ENCODE data around the gene TMEM141. TPM values are rescaled to one million over a fixed set of nuclear protein-coding genes. Genes with fewer than 3 reads are reported as not detected.

TMEM141 gene
- total and polyA plus RNA-seq, 10 of the 15 experiments (the other 5 are each of a cell fraction or from before 2014, with no cell fraction given): 7.8 to 48.6 (median 34.4) TPM

GRCh38 chr9:136805207-136805740, 14.1 kb downstream of the TMEM141 start:
- no TSS peak for BruUV-seq (replicated peaks)
- no peak for ATAC-seq
- intact Hi-C loops (cut with micrococcal nuclease; ENCODE audit: unreplicated experiment): loop anchor here (10.0 kb wide), 1 partner anchor 80 kb away; the partner anchor contains the start of gene TRAF2
- peaks cover 0 to 4% of the 10 kb centered on the region in 2 experiments; a peak in 2 of 4 replicates for H3K36me3 ChIP-seq (ENCODE audit: control insufficient read depth in 2 of 2, insufficient read depth in 2 of 2, low read length in 1 of 2)
- CTCF ChIA-PET: interaction anchor here (0.9 to 4.4 kb wide), 3 partner anchors 12 to 230 kb away, joined by 3 to 15 read pairs (median 6); no protein-coding TSS in a partner anchor
- no peak for FAIRE-seq
- H3K9ac ChIP-seq (ENCODE audit: control insufficient read depth, insufficient read depth, low read length): no peak overlapping the region
- WGBS (ENCODE audit: insufficient coverage, insufficient replicate concordance, low lambda C conversion rate, missing lambda C conversion rate): 70% methylated on average over 12 of the region's 12 CpGs
- RAD21 ChIA-PET (ENCODE audit: unreplicated experiment): interaction anchor here (1.4 kb wide), 1 partner anchor 230 kb away, joined by 4 read pairs; no protein-coding TSS in a partner anchor
- no peak overlapping the region for H3K4me3 ChIP-seq
- SMC1A ChIA-PET (ENCODE audit: uncharacterized antibody, unreplicated experiment): no interaction called here
- peaks cover 27% of the 10 kb centered on the region for H3K79me2 ChIP-seq (ENCODE audit: control insufficient read depth, insufficient read depth, low read length)
- no peak for DNase-seq (ENCODE audit: low read depth, low spot score)
- POLR2A ChIA-PET: interaction anchor here (0.5 to 1.2 kb wide), 3 partner anchors 10 to 345 kb away, joined by 3 read pairs; no protein-coding TSS in a partner anchor
- no peak overlapping the region for H3K4me2 ChIP-seq (ENCODE audit: control insufficient read depth, insufficient read depth)
- H3K27ac ChIP-seq (ENCODE audit: control insufficient read depth, insufficient read depth): no peak overlapping the region
- TF ChIP-seq NRF1 (conservative IDR thresholded peaks at IDR 0.05; ENCODE audit: low read depth, low read length) (no peak), BMI1 (IDR thresholded peaks at IDR 0.05; ENCODE audit: borderline replicate concordance) (no peak), HDAC6 (IDR thresholded peaks at IDR 0.05; ENCODE audit: unreplicated experiment) (no peak), GATAD2B (conservative IDR thresholded peaks at IDR 0.05; ENCODE audit: low read depth) (no peak), ZNF687 (IDR thresholded peaks at IDR 0.05) (no peak), ZNF274 (IDR thresholded peaks at IDR 0.05; ENCODE audit: insufficient read depth, insufficient read length) (no peak), BCL11A (IDR thresholded peaks at IDR 0.05; ENCODE audit: low read depth, low read length) (no peak), CHD4 (IDR thresholded peaks at IDR 0.05) (no peak), NFIC (IDR thresholded peaks at IDR 0.05; ENCODE audit: low read depth, low read length) (no peak), TCF12 (IDR thresholded peaks at IDR 0.05; ENCODE audit: low read depth, low read length) (no peak), JUND (IDR thresholded peaks at IDR 0.05; ENCODE audit: low read depth, low read length) (no peak), PAX5 (IDR thresholded peaks at IDR 0.05; ENCODE audit: borderline replicate concordance, low read depth, low read length) (no peak), NBN (IDR thresholded peaks at IDR 0.05) (no peak), CREM (IDR thresholded peaks at IDR 0.05; ENCODE audit: low read depth) (no peak), SMC3 (IDR thresholded peaks at IDR 0.05; ENCODE audit: borderline replicate concordance, low read length) (no peak), FOXM1 (IDR thresholded peaks at IDR 0.05; ENCODE audit: low read depth, low read length) (no peak), USF2 (IDR thresholded peaks at IDR 0.05; ENCODE audit: borderline replicate concordance, low read depth, low read length) (no peak), ELK1 (IDR thresholded peaks at IDR 0.05; ENCODE audit: low read depth, low read length) (no peak), KAT2A (conservative IDR thresholded peaks at IDR 0.05; ENCODE audit: control insufficient read depth, low read depth, low read length) (no peak)
- H3K27me3 ChIP-seq (replicated peaks in 1 of 2; ENCODE audit: control insufficient read depth in 2 of 2, insufficient read depth in 2 of 2, low read length in 1 of 2): no peaks in the 10 kb centered on the region
- H2AFZ ChIP-seq (ENCODE audit: control insufficient read depth, low read depth, low read length): no peak overlapping the region
- in situ Hi-C loops (cut with MboI): no loop called here
- no peaks in the 10 kb centered on the region for H4K20me1 ChIP-seq (ENCODE audit: control insufficient read depth, insufficient read depth)
- no peaks in the 10 kb centered on the region for H3K9me3 ChIP-seq (replicated peaks; ENCODE audit: control insufficient read depth, insufficient read depth, low read length)
- H3K4me1 ChIP-seq (ENCODE audit: control insufficient read depth, insufficient read depth, low read length): peaks cover 15% of the 10 kb centered on the region
